IMR-90 (cell line): ENCODE data around the gene TAP2. TPM values are rescaled to one million over a fixed set of nuclear protein-coding genes. Genes with fewer than 3 reads are reported as not detected.

Experiments
- ATAC-seq: fragments of 200-7000 bp; cut with Tn5 transposase; 2 replicates; pipeline ENCODE4 v1.9.1; 2020; ENCODE audit warnings: low read depth, mild to moderate bottlenecking, moderate library complexity
- BruUV-seq: library from RNA; stranded (reverse); fragments of 400-500 nt; replicated peaks from 2 replicates; lab custom pipeline; 2021; lab: Mats Ljungman, UMichigan
- CTCF ChIA-PET: fragments of 300-600 bp; formaldehyde crosslinking; extraction: SDS; loops from one replicate; lab custom pipeline; 2021; ENCODE audit warnings: antibody characterized with exemption; lab: Yijun Ruan, JAX
- POLR2A ChIA-PET: fragments of 300-600 bp; sonication (Branson Sonifier 250); formaldehyde crosslinking; loops from one replicate; lab custom pipeline; 2022; ENCODE audit warnings: antibody characterized with exemption; ENCODE audit not compliant: unreplicated experiment; lab: Charles Lee
- DNase-seq: peaks from one replicate; pipeline ENCODE4 v3.0.0; 2013
- H2AFZ ChIP-seq: replicated peaks from 2 replicates; pipeline ENCODE3; 2013; ENCODE audit warnings: low read length, mild to moderate bottlenecking; ENCODE audit not compliant: poor library complexity
- H2AK5ac ChIP-seq: 2 replicates; pipeline ENCODE4 v1.6.1; 2013; ENCODE audit warnings: low read depth, low read length, inconsistent platforms
- H2AK9ac ChIP-seq: replicated peaks from 2 replicates; pipeline ENCODE3; 2013; ENCODE audit warnings: mild to moderate bottlenecking, low read depth, low read length, moderate library complexity; ENCODE audit not compliant: poor library complexity
- H2BK120ac ChIP-seq: 2 replicates; pipeline ENCODE4 v1.6.1; 2013; ENCODE audit warnings: low read depth, low read length, inconsistent platforms
- H2BK15ac ChIP-seq: 3 replicates; pipeline ENCODE4 v1.6.1; 2013; ENCODE audit warnings: low read depth, low read length, inconsistent platforms
- H2BK20ac ChIP-seq: 2 replicates; pipeline ENCODE4 v1.6.1; 2013; ENCODE audit warnings: low read depth, mild to moderate bottlenecking, inconsistent platforms, low read length, moderate library complexity
- H2BK5ac ChIP-seq: 2 replicates; pipeline ENCODE4 v1.6.1; 2013; ENCODE audit warnings: mild to moderate bottlenecking, low read depth, low read length, inconsistent platforms; ENCODE audit not compliant: poor library complexity, severe bottlenecking
- H3K14ac ChIP-seq: replicated peaks from 2 replicates; pipeline ENCODE4 v1.6.1; 2013; ENCODE audit warnings: low read depth, low read length, inconsistent platforms
- H3K18ac ChIP-seq: 2 replicates; pipeline ENCODE4 v1.6.1; 2013; ENCODE audit warnings: low read depth, low read length, control low read depth
- H3K23ac ChIP-seq: 2 replicates; pipeline ENCODE4 v1.6.1; 2013; ENCODE audit warnings: low read depth, low read length, inconsistent platforms
- H3K27ac ChIP-seq: 2 replicates; pipeline ENCODE4 v1.5.1; 2013; ENCODE audit warnings: mild to moderate bottlenecking, control low read depth, low read length; ENCODE audit not compliant: insufficient read depth
- H3K27me3 ChIP-seq: 2 replicates; pipeline ENCODE4 v1.6.1; 2013; ENCODE audit warnings: low read length; ENCODE audit not compliant: control insufficient read depth, insufficient read depth
- H3K36me3 ChIP-seq: 2 replicates; pipeline ENCODE4 v1.6.1; 2013; ENCODE audit warnings: low read length, mixed read lengths; ENCODE audit not compliant: control insufficient read depth, insufficient read depth
- H3K4ac ChIP-seq: 2 replicates; pipeline ENCODE4 v1.6.1; 2013; ENCODE audit warnings: low read depth, low read length, inconsistent platforms
- H3K4me1 ChIP-seq: 2 replicates; pipeline ENCODE4 v1.6.1; 2013; ENCODE audit warnings: low read length, mixed read lengths; ENCODE audit not compliant: control insufficient read depth, insufficient read depth
- H3K4me2 ChIP-seq: 2 replicates; pipeline ENCODE4 v1.6.1; 2013; ENCODE audit warnings: low read depth, mild to moderate bottlenecking, control low read depth, low read length, moderate library complexity
- H3K4me3 ChIP-seq: 2 replicates; pipeline ENCODE4 v1.5.1; 2013; ENCODE audit warnings: low read depth, mild to moderate bottlenecking, control low read depth, low read length, moderate library complexity; ENCODE audit not compliant: insufficient read depth
- H3K56ac ChIP-seq: 2 replicates; pipeline ENCODE4 v1.6.1; 2013; ENCODE audit warnings: low read length, inconsistent platforms; ENCODE audit not compliant: insufficient read depth; ENCODE audit errors: extremely low read depth
- H3K79me1 ChIP-seq, 2 experiments: 2 replicates each; pipeline ENCODE4 v1.6.1; 2013; ENCODE audit warnings: low read length in 2 of 2, inconsistent platforms in 1 of 2, low read depth in 1 of 2
- H3K9ac ChIP-seq: 2 replicates; pipeline ENCODE4 v1.6.1; 2013; ENCODE audit warnings: low read depth, low read length, control low read depth
- H3K9me1 ChIP-seq: 2 replicates; pipeline ENCODE4 v1.6.1; 2013; ENCODE audit warnings: low read length, inconsistent platforms; ENCODE audit not compliant: insufficient read depth
- H3K9me3 ChIP-seq: 2 replicates; pipeline ENCODE4 v1.6.1; 2013; ENCODE audit warnings: low read length; ENCODE audit not compliant: control insufficient read depth, insufficient read depth
- H4K20me1 ChIP-seq: 2 replicates; pipeline ENCODE4 v1.6.1; 2013; ENCODE audit warnings: low read length, inconsistent platforms; ENCODE audit not compliant: insufficient read depth
- H4K5ac ChIP-seq: 2 replicates; pipeline ENCODE4 v1.6.1; 2013; ENCODE audit warnings: mild to moderate bottlenecking, low read depth, low read length, control low read depth
- H4K8ac ChIP-seq, 2 experiments: 2 replicates each; pipeline ENCODE4 v1.6.1; 2013; ENCODE audit warnings: low read depth in 2 of 2, low read length in 2 of 2, control low read depth in 1 of 2, inconsistent platforms in 1 of 2
- H4K91ac ChIP-seq: 2 replicates; pipeline ENCODE4 v1.6.1; 2013; ENCODE audit warnings: low read depth, low read length, inconsistent platforms; ENCODE audit not compliant: insufficient read depth
- CEBPB ChIP-seq: IDR thresholded peaks from 2 replicates; pipeline ENCODE4 v1.6.1; 2012; ENCODE audit warnings: low read depth, low read length, improper control_type of control experiment
- CHD1 ChIP-seq: IDR thresholded peaks from 2 replicates; pipeline ENCODE4 v1.6.1; 2012; ENCODE audit warnings: low read depth, low read length, improper control_type of control experiment
- MAFK ChIP-seq: IDR thresholded peaks from 2 replicates; pipeline ENCODE4 v1.6.1; 2012; ENCODE audit warnings: low read depth, low read length, improper control_type of control experiment
- MAZ ChIP-seq: IDR thresholded peaks from 2 replicates; pipeline ENCODE4 v1.6.1; 2012; ENCODE audit warnings: low read depth, mild to moderate bottlenecking, low read length, improper control_type of control experiment, moderate library complexity, borderline replicate concordance
- RAD21 ChIP-seq: IDR thresholded peaks from 2 replicates; pipeline ENCODE4 v1.6.1; 2012; ENCODE audit warnings: low read length, improper control_type of control experiment
- RFX5 ChIP-seq: IDR thresholded peaks from 2 replicates; pipeline ENCODE4 v1.8.0; 2012; ENCODE audit warnings: low read depth, mild to moderate bottlenecking, low read length, moderate library complexity
- WGBS, 2 experiments: methylation state at CpG; one replicate each; pipeline versions ENCODE4 v1.1.5 to v1.1.7; 2013; ENCODE audit warnings: missing lambda C conversion rate in 2 of 2; ENCODE audit not compliant: insufficient read length in 1 of 2; ENCODE audit errors: extremely low coverage in 2 of 2; 5-methylcytosine and 5-hydroxymethylcytosine counted together
- dilution Hi-C: fragments of 300-500 bp; cut with HindIII; formaldehyde crosslinking; loops from one replicate; pipeline ENCODE4 v1.14.3; 2018; ENCODE audit warnings: low sequenced_read_pairs; ENCODE audit not compliant: unreplicated experiment
- in situ Hi-C: fragments of 300-500 bp; cut with MboI; formaldehyde crosslinking; loops from 3 replicates; pipeline ENCODE4 v1.14.3; 2019; ENCODE audit warnings: low sequenced_read_pairs, inconsistent platforms, mixed read lengths
- intact Hi-C: fragments of 100-400 bp; cut with micrococcal nuclease; formaldehyde crosslinking; loops from 2 replicates; pipeline ENCODE4 v1.10.0; 2022
- polyA plus RNA-seq, 3 experiments: library from polyadenylated mRNA; depleted of rRNA; stranded (reverse); fragments of >200 nt; gene quantifications; 2 replicates each; pipeline ENCODE4 v1.2.3, GENCODE V29; 2012; ENCODE audit warnings: low replicate concordance in 1 of 3
- total RNA-seq: library from RNA; depleted of rRNA; stranded (reverse); fragments of >200 nt; gene quantifications from 2 replicates; pipeline ENCODE4 v1.2.3, GENCODE V29; 2012
- TF ChIP-seq, protein P1 (sequence below): conservative IDR thresholded peaks from 2 replicates; pipeline ENCODE4 v1.5.1; 2012; ENCODE audit warnings: mild to moderate bottlenecking, low read depth, low read length, improper control_type of control experiment
- TF ChIP-seq, protein P2 (sequence below): fragments of 150-350 bp; IDR thresholded peaks from 2 replicates; pipeline ENCODE4 v1.6.1; 2017; ENCODE audit warnings: mild to moderate bottlenecking, antibody characterized with exemption, low read length, low read depth

The TAP2 gene
- total and polyA plus RNA-seq, 2 of the 4 experiments (the other 2 are of a cell fraction) = 6.6 to 11.4 TPM

DNA sequence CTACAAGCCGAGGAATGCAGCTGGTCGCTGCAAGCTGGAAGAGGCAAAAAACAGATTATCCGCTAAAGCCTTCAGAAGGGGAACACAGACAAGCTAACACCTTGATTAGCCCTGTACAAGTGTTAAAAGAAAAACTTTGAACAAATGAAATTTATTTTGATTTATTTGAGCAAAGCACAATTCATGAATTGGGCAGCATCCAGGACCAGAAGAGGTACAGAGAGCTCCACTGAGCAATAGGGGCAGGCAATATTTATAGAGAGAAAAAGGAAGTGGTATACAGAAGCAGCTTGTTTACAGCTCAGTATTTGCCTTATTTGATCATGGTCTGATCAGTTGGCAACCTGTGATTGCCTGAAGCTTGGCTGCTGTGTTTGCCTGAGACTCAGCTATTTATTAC, 39.4 kb downstream of the TAP2 start:
- dilution Hi-C loops (no loop called here), in situ Hi-C loops (loop anchor here (5.0 to 10.0 kb wide), 2 partner anchors 382 to 554 kb away; no protein-coding TSS in a partner anchor), intact Hi-C loops (loop anchor here (5.0 kb wide), 1 partner anchor 367 kb away; no protein-coding TSS in a partner anchor)
- no CpG with 5 or more reads among the region's 3 CpGs for WGBS, 2 experiments
- H3K56ac ChIP-seq = no peak overlapping the region
- ATAC-seq (no peak), DNase-seq (no peak)
- TF ChIP-seq CHD1 (no peak), RAD21 (no peak), CEBPB (no peak), MAFK (no peak), RFX5 (no peak), MAZ (no peak)
- TF ChIP-seq, protein P1, sequence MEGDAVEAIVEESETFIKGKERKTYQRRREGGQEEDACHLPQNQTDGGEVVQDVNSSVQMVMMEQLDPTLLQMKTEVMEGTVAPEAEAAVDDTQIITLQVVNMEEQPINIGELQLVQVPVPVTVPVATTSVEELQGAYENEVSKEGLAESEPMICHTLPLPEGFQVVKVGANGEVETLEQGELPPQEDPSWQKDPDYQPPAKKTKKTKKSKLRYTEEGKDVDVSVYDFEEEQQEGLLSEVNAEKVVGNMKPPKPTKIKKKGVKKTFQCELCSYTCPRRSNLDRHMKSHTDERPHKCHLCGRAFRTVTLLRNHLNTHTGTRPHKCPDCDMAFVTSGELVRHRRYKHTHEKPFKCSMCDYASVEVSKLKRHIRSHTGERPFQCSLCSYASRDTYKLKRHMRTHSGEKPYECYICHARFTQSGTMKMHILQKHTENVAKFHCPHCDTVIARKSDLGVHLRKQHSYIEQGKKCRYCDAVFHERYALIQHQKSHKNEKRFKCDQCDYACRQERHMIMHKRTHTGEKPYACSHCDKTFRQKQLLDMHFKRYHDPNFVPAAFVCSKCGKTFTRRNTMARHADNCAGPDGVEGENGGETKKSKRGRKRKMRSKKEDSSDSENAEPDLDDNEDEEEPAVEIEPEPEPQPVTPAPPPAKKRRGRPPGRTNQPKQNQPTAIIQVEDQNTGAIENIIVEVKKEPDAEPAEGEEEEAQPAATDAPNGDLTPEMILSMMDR = no peak
- TF ChIP-seq, protein P2, sequence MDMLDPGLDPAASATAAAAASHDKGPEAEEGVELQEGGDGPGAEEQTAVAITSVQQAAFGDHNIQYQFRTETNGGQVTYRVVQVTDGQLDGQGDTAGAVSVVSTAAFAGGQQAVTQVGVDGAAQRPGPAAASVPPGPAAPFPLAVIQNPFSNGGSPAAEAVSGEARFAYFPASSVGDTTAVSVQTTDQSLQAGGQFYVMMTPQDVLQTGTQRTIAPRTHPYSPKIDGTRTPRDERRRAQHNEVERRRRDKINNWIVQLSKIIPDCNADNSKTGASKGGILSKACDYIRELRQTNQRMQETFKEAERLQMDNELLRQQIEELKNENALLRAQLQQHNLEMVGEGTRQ = no peak
- H2BK120ac ChIP-seq = no peak overlapping the region
- H4K5ac ChIP-seq = no peak overlapping the region
- no peak overlapping the region for H2BK5ac ChIP-seq
- H4K91ac ChIP-seq = no peak overlapping the region
- H3K9ac ChIP-seq = no peak overlapping the region
- H4K20me1 ChIP-seq = no peaks in the 10 kb centered on the region
- no peaks in the 10 kb centered on the region for H3K36me3 ChIP-seq
- H3K9me1 ChIP-seq = no peaks in the 10 kb centered on the region
- H3K27ac ChIP-seq = no peak overlapping the region
- H3K23ac ChIP-seq = no peak overlapping the region
- peaks cover 13% of the 10 kb centered on the region for H3K27me3 ChIP-seq
- H3K9me3 ChIP-seq = peaks cover 4% of the 10 kb centered on the region
- ChIA-PET CTCF (no interaction called here), POLR2A (no interaction called here)
- H3K4ac ChIP-seq = no peak overlapping the region
- no peak overlapping the region for H3K4me2 ChIP-seq
- H3K18ac ChIP-seq = no peak overlapping the region
- H2AFZ ChIP-seq = no peak overlapping the region
- no peaks in the 10 kb centered on the region for H3K4me1 ChIP-seq
- no peak overlapping the region for H2BK15ac ChIP-seq
- H3K14ac ChIP-seq = no peak overlapping the region
- H3K79me1 ChIP-seq = no peaks in the 10 kb centered on the region
- H3K4me3 ChIP-seq = no peak overlapping the region
- no peak overlapping the region for H2AK9ac ChIP-seq
- no TSS peak for BruUV-seq
- H2AK5ac ChIP-seq = no peak overlapping the region
- H4K8ac ChIP-seq = no peak overlapping the region
- H2BK20ac ChIP-seq = no peak overlapping the region
